Activated CD4-positive, alpha-beta T cell treated with anti-CD3 and anti-CD28 coated beads for 1 hour (primary cell): Measurements from ENCODE around the gene LTB4R.
"Not testable (repeated sequence)": the region's sequence is repeated elsewhere in the genome, so short reads cannot be mapped to it uniquely, and the experiment has no call there.

Source experiments
- DNase-seq: peaks from one replicate; pipeline ENCODE4 v3.0.0-alpha.2; 2020

LTB4R gene

GRCh38 chr14:24348186-24348585 lies 36.9 kb downstream of the LTB4R start:
- no peak for DNase-seq

- DNase-seq, result no peak
These were observed 38.4 kb downstream of the LTB4R start for GRCh38 chr14:24349742-24350141.

- DNase-seq, result no peak
These were observed 40.2 kb downstream of the LTB4R start for GRCh38 chr14:24351517-24351916.

GRCh38 chr14:24353559-24354481 lies 42.5 kb downstream of the LTB4R start:
- no peak for DNase-seq

DNA sequence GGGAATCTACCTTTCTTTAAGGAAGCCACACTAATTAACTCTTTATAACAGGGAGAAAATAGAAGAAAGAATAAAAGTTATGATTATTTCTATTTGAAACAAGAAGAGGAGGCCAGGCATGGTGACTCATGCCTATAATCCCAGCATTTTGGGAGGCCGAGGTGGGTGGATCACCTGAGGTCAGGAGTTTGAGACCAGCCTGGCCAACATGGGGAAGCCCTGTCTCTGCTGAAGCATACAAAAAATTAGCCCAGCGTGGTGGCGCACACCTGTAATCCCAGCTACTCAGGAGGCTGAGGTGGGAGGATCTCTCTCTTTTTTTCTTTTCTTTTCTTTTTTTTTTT lies 43.2 kb downstream of the LTB4R start:
- not testable (repeated sequence) for DNase-seq

GRCh38 chr14:24355009-24355408 lies 43.7 kb downstream of the LTB4R start:
- no peak for DNase-seq

DNA sequence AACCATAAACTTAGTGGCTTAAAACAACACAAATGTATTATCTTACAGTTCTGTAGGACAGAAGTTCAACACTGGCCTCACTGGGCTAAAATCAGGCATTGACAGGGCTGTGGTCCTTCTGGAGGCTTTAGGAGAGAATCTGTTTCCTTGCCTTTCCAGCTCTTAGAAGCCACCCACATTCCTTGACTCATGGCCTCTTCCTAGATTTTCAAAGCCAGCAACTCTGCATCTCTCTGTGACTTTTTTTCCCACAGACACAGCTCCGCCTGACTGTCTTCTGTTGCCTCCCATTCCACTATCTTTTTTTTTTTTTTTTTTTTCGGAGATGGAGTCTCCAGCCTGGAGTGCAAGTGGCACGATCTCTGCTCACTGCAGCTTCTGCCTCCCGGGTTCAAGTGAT lies 44.9 kb downstream of the LTB4R start:
- no peak for DNase-seq

DNA sequence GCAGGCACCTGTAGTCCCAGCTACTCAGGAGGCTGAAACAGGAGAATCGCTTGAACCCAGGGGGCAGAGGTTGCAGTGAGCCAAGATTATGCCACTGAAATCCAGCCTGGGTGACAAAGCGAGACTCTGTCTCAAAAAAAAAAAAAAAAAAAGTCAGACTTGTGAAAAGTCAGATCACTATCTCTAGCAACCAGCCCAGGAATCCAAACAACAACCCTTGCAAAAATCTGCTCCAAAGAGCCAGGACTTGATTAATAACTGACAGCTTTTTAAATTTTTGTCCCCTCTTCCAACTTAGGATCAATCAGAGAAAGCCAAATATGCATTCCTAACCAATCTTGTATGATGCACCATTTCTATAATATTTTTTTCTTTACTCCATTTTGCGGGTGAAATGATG lies 49.0 kb downstream of the LTB4R start:
- DNase-seq, result no peak

DNA sequence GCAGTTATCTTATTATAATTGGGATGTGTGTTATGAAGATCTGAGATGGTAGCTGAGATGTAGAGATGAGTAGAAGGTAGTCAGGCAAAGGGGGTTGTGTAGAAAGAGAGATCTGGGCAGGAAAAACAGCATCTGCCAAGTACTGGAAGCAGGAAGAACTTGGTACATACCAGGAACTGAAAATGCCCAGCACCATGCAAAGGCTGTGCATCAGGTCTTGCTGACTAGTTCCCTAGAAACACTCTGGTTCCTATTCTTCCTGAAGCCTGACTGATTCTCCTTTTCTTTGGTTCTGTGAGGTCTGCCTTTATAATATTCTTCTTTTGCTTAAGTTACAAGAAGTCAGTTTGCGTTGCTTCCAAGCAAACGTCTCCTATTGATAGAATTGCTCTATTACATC lies 50.0 kb downstream of the LTB4R start:
- DNase-seq, result no peak

- DNase-seq, result no peak
These were observed 51.1 kb downstream of the LTB4R start for GRCh38 chr14:24362241-24362960.

DNA sequence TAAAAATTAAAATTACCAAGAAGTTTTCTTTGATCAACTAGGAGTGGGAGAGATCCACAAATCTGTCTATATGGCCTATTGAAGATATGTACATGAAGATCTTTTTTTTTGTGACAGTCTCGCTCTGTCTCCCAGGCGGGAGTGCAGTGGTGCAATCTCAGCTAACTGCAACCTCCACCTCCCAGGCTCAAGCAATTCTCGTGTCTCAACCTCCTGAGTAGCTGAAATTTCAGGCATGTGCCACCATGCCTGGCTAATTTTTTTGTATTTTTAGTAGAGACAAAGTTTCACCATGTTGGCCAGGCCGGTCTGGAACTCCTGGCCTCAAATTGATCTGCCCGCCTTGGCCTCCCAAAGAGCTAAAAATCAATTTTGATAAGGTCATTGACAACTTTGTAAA lies 52.1 kb downstream of the LTB4R start:
- no peak for DNase-seq

- DNase-seq, result no peak
These were observed 53.5 kb downstream of the LTB4R start for GRCh38 chr14:24364841-24365240.

GRCh38 chr14:24365600-24366412 lies 54.5 kb downstream of the LTB4R start:
- peak; percentile 53 for DNase-seq

GRCh38 chr14:24366413-24366720 lies 55.1 kb downstream of the LTB4R start:
- DNase-seq, result no peak

DNA sequence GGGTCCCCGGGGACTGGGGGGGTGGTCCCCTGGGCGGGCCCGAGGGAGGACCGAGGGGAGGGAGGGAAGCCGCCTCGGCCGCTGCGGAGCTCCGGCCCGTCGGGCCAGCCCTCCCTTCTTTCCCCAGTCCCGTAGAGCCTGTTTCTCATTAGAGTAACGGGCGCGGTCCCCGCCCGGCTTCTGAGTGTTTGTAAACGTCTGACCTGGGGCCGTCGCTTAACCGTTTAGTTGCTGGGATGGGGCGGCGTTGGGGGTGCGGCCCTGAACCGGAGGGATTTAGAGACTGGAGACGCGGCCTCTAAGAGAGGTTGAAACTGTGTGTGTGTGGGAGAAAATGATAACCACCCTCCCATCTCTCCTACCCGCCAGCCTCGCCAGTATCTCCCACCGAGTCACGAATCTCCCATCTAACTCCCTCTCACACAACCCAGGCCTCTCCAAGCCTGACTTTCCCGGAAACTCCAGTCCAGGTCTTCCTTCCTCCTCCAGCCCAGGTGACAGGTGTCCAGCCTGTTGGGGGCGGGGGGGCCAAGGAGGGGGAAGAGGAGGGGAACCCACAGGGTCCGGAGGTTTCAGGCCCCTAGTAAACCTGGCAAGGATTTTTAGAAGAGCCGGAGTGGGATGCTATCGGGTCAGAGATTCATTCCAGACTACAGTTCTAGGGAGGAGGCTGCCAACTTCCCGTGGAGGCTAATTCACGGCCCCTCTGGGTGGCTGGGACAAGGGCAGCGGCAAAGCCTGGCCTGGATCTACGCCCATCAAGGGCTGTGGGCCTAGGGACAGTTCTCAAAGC lies 55.6 kb downstream of the LTB4R start:
- DNase-seq, result no peak
